Measurements from ENCODE around the gene ALG11.

Gene ALG11

GRCh38 chr13:51974482-51974881 lies 37.7 kb upstream of the ALG11 start:
- CTCF ChIA-PET = interaction anchor here (1.7 to 1.8 kb wide), 2 partner anchors 17 to 25 kb away, joined by 3 to 4 read pairs; no protein-coding TSS in a partner anchor
- POLR2A ChIA-PET = no interaction called here
- Histone ChIP-seq H3K4me1 (ENCODE audit: control extremely low read depth in 1 of 4, control insufficient read depth in 4 of 4, insufficient read depth in 4 of 4, low read length in 3 of 4) (peaks cover 0 to 5% (median 0%) of the 10 kb centered on the region in 4 experiments), H3K9me3 (ENCODE audit: control extremely low read depth in 1 of 5, control insufficient read depth in 4 of 5, insufficient read depth in 2 of 5, low read depth in 1 of 5, low read length in 4 of 5) (peaks cover 0 to 1% (median 0%) of the 10 kb centered on the region in 5 experiments), H3K27ac (ENCODE audit: insufficient read depth in 1 of 2, low read depth in 1 of 2, low read length in 2 of 2, poor library complexity in 1 of 2, severe bottlenecking in 2 of 2) (no peak overlapping the region), H3K36me3 (ENCODE audit: control insufficient read depth in 4 of 4, insufficient read depth in 4 of 4, low read length in 3 of 4) (peaks cover 0 to 14% (median 0%) of the 10 kb centered on the region in 4 experiments), H3K27me3 (replicated peaks in 2 of 5; ENCODE audit: control insufficient read depth in 4 of 5, insufficient read depth in 5 of 5, low read length in 4 of 5) (no peaks in the 10 kb centered on the region), H3K4me3 (ENCODE audit: control insufficient read depth in 1 of 7, extremely low read depth in 1 of 7, insufficient read depth in 4 of 7, low read depth in 2 of 7, low read length in 6 of 7) (no peak overlapping the region)
- DNase-seq = no peak
- 98% methylated on average over 4 of the region's 6 CpGs for WGBS (ENCODE audit: insufficient coverage)

- Histone ChIP-seq H3K4me3 (ENCODE audit: control insufficient read depth in 1 of 7, extremely low read depth in 1 of 7, insufficient read depth in 4 of 7, low read depth in 2 of 7, low read length in 6 of 7) (no peak overlapping the region), H3K9me3 (ENCODE audit: control extremely low read depth in 1 of 5, control insufficient read depth in 4 of 5, insufficient read depth in 2 of 5, low read depth in 1 of 5, low read length in 4 of 5) (peaks cover 0 to 1% (median 0%) of the 10 kb centered on the region in 5 experiments), H3K27ac (ENCODE audit: insufficient read depth in 1 of 2, low read depth in 1 of 2, low read length in 2 of 2, poor library complexity in 1 of 2, severe bottlenecking in 2 of 2) (no peak overlapping the region), H3K27me3 (replicated peaks in 2 of 5; ENCODE audit: control insufficient read depth in 4 of 5, insufficient read depth in 5 of 5, low read length in 4 of 5) (no peaks in the 10 kb centered on the region), H3K36me3 (ENCODE audit: control insufficient read depth in 4 of 4, insufficient read depth in 4 of 4, low read length in 3 of 4) (peaks cover 0 to 11% (median 0%) of the 10 kb centered on the region in 4 experiments), H3K4me1 (ENCODE audit: control extremely low read depth in 1 of 4, control insufficient read depth in 4 of 4, insufficient read depth in 4 of 4, low read length in 3 of 4) (peaks cover 0 to 5% (median 0%) of the 10 kb centered on the region in 4 experiments)
- WGBS (ENCODE audit: insufficient coverage) = 80% methylated on average over 1 of the region's 1 CpG
- CTCF ChIA-PET = interaction anchor here (1.8 to 3.1 kb wide), 2 partner anchors 15 kb away, joined by 4 to 8 read pairs; no protein-coding TSS in a partner anchor
- POLR2A ChIA-PET = interaction anchor here (0.7 kb wide), 1 partner anchor 161 kb away, joined by 6 read pairs; no protein-coding TSS in a partner anchor
- DNase-seq = no peak
Measured at GRCh38 chr13:51976423-51976822, 35.8 kb upstream of the ALG11 start.

GRCh38 chr13:51976890-51977289 lies 35.3 kb upstream of the ALG11 start:
- 100% methylated on average over 3 of the region's 5 CpGs for whole genome bisulfite sequencing (ENCODE audit: insufficient coverage)
- peaks cover 0 to 11% (median 0%) of the 10 kb centered on the region in 4 experiments for H3K36me3 ChIP-seq (ENCODE audit: control insufficient read depth in 4 of 4, insufficient read depth in 4 of 4, low read length in 3 of 4)
- POLR2A ChIA-PET = interaction anchor here (0.7 kb wide), 1 partner anchor 161 kb away, joined by 6 read pairs; no protein-coding TSS in a partner anchor
- H3K27me3 ChIP-seq (replicated peaks in 2 of 5; ENCODE audit: control insufficient read depth in 4 of 5, insufficient read depth in 5 of 5, low read length in 4 of 5) = no peaks in the 10 kb centered on the region
- CTCF ChIA-PET = interaction anchor here (3.1 kb wide), 1 partner anchor 16 kb away, joined by 8 read pairs; no protein-coding TSS in a partner anchor
- H3K9me3 ChIP-seq (ENCODE audit: control extremely low read depth in 1 of 5, control insufficient read depth in 4 of 5, insufficient read depth in 2 of 5, low read depth in 1 of 5, low read length in 4 of 5) = peaks cover 0 to 1% (median 0%) of the 10 kb centered on the region in 5 experiments
- no peak overlapping the region for H3K27ac ChIP-seq (ENCODE audit: insufficient read depth in 1 of 2, low read depth in 1 of 2, low read length in 2 of 2, poor library complexity in 1 of 2, severe bottlenecking in 2 of 2)
- H3K4me1 ChIP-seq (ENCODE audit: control extremely low read depth in 1 of 4, control insufficient read depth in 4 of 4, insufficient read depth in 4 of 4, low read length in 3 of 4) = peaks cover 0 to 1% (median 0%) of the 10 kb centered on the region in 4 experiments
- H3K4me3 ChIP-seq (ENCODE audit: control insufficient read depth in 1 of 7, extremely low read depth in 1 of 7, insufficient read depth in 4 of 7, low read depth in 2 of 7, low read length in 6 of 7) = no peak overlapping the region
- DNase-seq = no peak

GRCh38 chr13:51977625-51978024 lies 34.6 kb upstream of the ALG11 start:
- Histone ChIP-seq H3K4me1 (ENCODE audit: control extremely low read depth in 1 of 4, control insufficient read depth in 4 of 4, insufficient read depth in 4 of 4, low read length in 3 of 4) (no peaks in the 10 kb centered on the region), H3K36me3 (ENCODE audit: control insufficient read depth in 4 of 4, insufficient read depth in 4 of 4, low read length in 3 of 4) (peaks cover 0 to 9% (median 0%) of the 10 kb centered on the region in 4 experiments), H3K27ac (ENCODE audit: insufficient read depth in 1 of 2, low read depth in 1 of 2, low read length in 2 of 2, poor library complexity in 1 of 2, severe bottlenecking in 2 of 2) (no peak overlapping the region), H3K9me3 (ENCODE audit: control extremely low read depth in 1 of 5, control insufficient read depth in 4 of 5, insufficient read depth in 2 of 5, low read depth in 1 of 5, low read length in 4 of 5) (peaks cover 0 to 1% (median 0%) of the 10 kb centered on the region in 5 experiments), H3K4me3 (ENCODE audit: control insufficient read depth in 1 of 7, extremely low read depth in 1 of 7, insufficient read depth in 4 of 7, low read depth in 2 of 7, low read length in 6 of 7) (no peak overlapping the region), H3K27me3 (replicated peaks in 2 of 5; ENCODE audit: control insufficient read depth in 4 of 5, insufficient read depth in 5 of 5, low read length in 4 of 5) (no peaks in the 10 kb centered on the region)
- ChIA-PET POLR2A (no interaction called here), CTCF (interaction anchor here (1.3 to 3.1 kb wide), 2 partner anchors 16 to 22 kb away, joined by 3 to 8 read pairs; no protein-coding TSS in a partner anchor)
- WGBS (ENCODE audit: insufficient coverage) = 100% methylated on average over 1 of the region's 5 CpGs
- DNase-seq = no peak

- Histone ChIP-seq H3K4me1 (ENCODE audit: control extremely low read depth in 1 of 4, control insufficient read depth in 4 of 4, insufficient read depth in 4 of 4, low read length in 3 of 4) (no peaks in the 10 kb centered on the region), H3K27me3 (replicated peaks in 2 of 5; ENCODE audit: control insufficient read depth in 4 of 5, insufficient read depth in 5 of 5, low read length in 4 of 5) (no peaks in the 10 kb centered on the region), H3K36me3 (ENCODE audit: control insufficient read depth in 4 of 4, insufficient read depth in 4 of 4, low read length in 3 of 4) (peaks cover 0 to 7% (median 0%) of the 10 kb centered on the region in 4 experiments), H3K4me3 (ENCODE audit: control insufficient read depth in 1 of 7, extremely low read depth in 1 of 7, insufficient read depth in 4 of 7, low read depth in 2 of 7, low read length in 6 of 7) (no peak overlapping the region), H3K9me3 (ENCODE audit: control extremely low read depth in 1 of 5, control insufficient read depth in 4 of 5, insufficient read depth in 2 of 5, low read depth in 1 of 5, low read length in 4 of 5) (peaks cover 0 to 6% (median 0%) of the 10 kb centered on the region in 5 experiments), H3K27ac (ENCODE audit: insufficient read depth in 1 of 2, low read depth in 1 of 2, low read length in 2 of 2, poor library complexity in 1 of 2, severe bottlenecking in 2 of 2) (no peak overlapping the region)
- ChIA-PET POLR2A (no interaction called here), CTCF (interaction anchor here (0.8 to 1.3 kb wide), 2 partner anchors 20 to 148 kb away, joined by 3 read pairs; no protein-coding TSS in a partner anchor)
- 76% methylated on average over 4 of the region's 5 CpGs for whole genome bisulfite sequencing (ENCODE audit: insufficient coverage)
- DNase-seq = no peak
Measured at GRCh38 chr13:51978796-51979556, 33.2 kb upstream of the ALG11 start.

GRCh38 chr13:51980908-51981307 lies 31.3 kb upstream of the ALG11 start:
- Histone ChIP-seq H3K27me3 (replicated peaks in 2 of 5; ENCODE audit: control insufficient read depth in 4 of 5, insufficient read depth in 5 of 5, low read length in 4 of 5) (no peaks in the 10 kb centered on the region), H3K27ac (ENCODE audit: insufficient read depth in 1 of 2, low read depth in 1 of 2, low read length in 2 of 2, poor library complexity in 1 of 2, severe bottlenecking in 2 of 2) (no peak overlapping the region), H3K4me1 (ENCODE audit: control extremely low read depth in 1 of 4, control insufficient read depth in 4 of 4, insufficient read depth in 4 of 4, low read length in 3 of 4) (no peaks in the 10 kb centered on the region), H3K4me3 (ENCODE audit: control insufficient read depth in 1 of 7, extremely low read depth in 1 of 7, insufficient read depth in 4 of 7, low read depth in 2 of 7, low read length in 6 of 7) (no peak overlapping the region), H3K36me3 (ENCODE audit: control insufficient read depth in 4 of 4, insufficient read depth in 4 of 4, low read length in 3 of 4) (no peaks in the 10 kb centered on the region), H3K9me3 (ENCODE audit: control extremely low read depth in 1 of 5, control insufficient read depth in 4 of 5, insufficient read depth in 2 of 5, low read depth in 1 of 5, low read length in 4 of 5) (peaks cover 0 to 9% (median 0%) of the 10 kb centered on the region in 5 experiments)
- ChIA-PET POLR2A (no interaction called here), CTCF (no interaction called here)
- WGBS (ENCODE audit: insufficient coverage) = no CpG with 5 or more reads among the region's 4 CpGs
- DNase-seq = no peak

GRCh38 chr13:51981355-51981754 lies 30.8 kb upstream of the ALG11 start:
- no peak for DNase-seq
- H3K36me3 ChIP-seq (ENCODE audit: control insufficient read depth in 4 of 4, insufficient read depth in 4 of 4, low read length in 3 of 4) = no peaks in the 10 kb centered on the region
- WGBS (ENCODE audit: insufficient coverage) = 78% methylated on average over 2 of the region's 4 CpGs
- H3K4me1 ChIP-seq (ENCODE audit: control extremely low read depth in 1 of 4, control insufficient read depth in 4 of 4, insufficient read depth in 4 of 4, low read length in 3 of 4) = no peaks in the 10 kb centered on the region
- H3K4me3 ChIP-seq (ENCODE audit: control insufficient read depth in 1 of 7, extremely low read depth in 1 of 7, insufficient read depth in 4 of 7, low read depth in 2 of 7, low read length in 6 of 7) = no peak overlapping the region
- peaks cover 0 to 9% (median 0%) of the 10 kb centered on the region in 5 experiments for H3K9me3 ChIP-seq (ENCODE audit: control extremely low read depth in 1 of 5, control insufficient read depth in 4 of 5, insufficient read depth in 2 of 5, low read depth in 1 of 5, low read length in 4 of 5)
- H3K27me3 ChIP-seq (replicated peaks in 2 of 5; ENCODE audit: control insufficient read depth in 4 of 5, insufficient read depth in 5 of 5, low read length in 4 of 5) = no peaks in the 10 kb centered on the region
- ChIA-PET CTCF (no interaction called here), POLR2A (no interaction called here)
- no peak overlapping the region for H3K27ac ChIP-seq (ENCODE audit: insufficient read depth in 1 of 2, low read depth in 1 of 2, low read length in 2 of 2, poor library complexity in 1 of 2, severe bottlenecking in 2 of 2)

Measured in common myeloid progenitor, CD34-positive (primary cell).